Endodermal cell (in vitro differentiated cells): ENCODE measurements around the gene GSTM1. TPM values are rescaled to one million over a fixed set of nuclear protein-coding genes. Genes with fewer than 3 reads are reported as not detected.

ENCODE experiments used
- DNase-seq: peaks from one replicate; pipeline ENCODE4 v3.0.0-alpha.2; 2017
- H3K27ac ChIP-seq: 2 replicates; pipeline ENCODE4 v1.5.1; 2013; ENCODE audit warnings: mild to moderate bottlenecking, low read depth, low read length, moderate library complexity
- H3K27me3 ChIP-seq: 2 replicates; pipeline ENCODE4 v1.6.1; 2013; ENCODE audit warnings: mild to moderate bottlenecking, low read length, moderate library complexity; ENCODE audit not compliant: insufficient read depth, control insufficient read depth, poor library complexity, severe bottlenecking
- H3K36me3 ChIP-seq: 2 replicates; pipeline ENCODE4 v1.7.0; 2013; ENCODE audit warnings: mild to moderate bottlenecking, low read length, moderate library complexity; ENCODE audit not compliant: control insufficient read depth, insufficient read depth
- H3K4me1 ChIP-seq: one replicate; pipeline ENCODE4 v1.7.0; 2013; ENCODE audit warnings: low read length; ENCODE audit not compliant: control insufficient read depth, insufficient read depth
- H3K4me3 ChIP-seq: 2 replicates; pipeline ENCODE4 v1.5.1; 2013; ENCODE audit warnings: mild to moderate bottlenecking, low read length, moderate library complexity
- H3K9ac ChIP-seq: 2 replicates; pipeline ENCODE4 v1.6.1; 2013; ENCODE audit warnings: mild to moderate bottlenecking, low read length, moderate library complexity; ENCODE audit not compliant: poor library complexity, severe bottlenecking; ENCODE audit errors: extremely low read depth
- H3K9me3 ChIP-seq: 2 replicates; pipeline ENCODE4 v1.6.1; 2013; ENCODE audit warnings: mild to moderate bottlenecking, low read length, moderate library complexity; ENCODE audit not compliant: control insufficient read depth
- H3K27ac Mint-ChIP-seq: 2 replicates; pipeline ENCODE4 v1.8.0; 2020; ENCODE audit warnings: mixed read lengths
- H3K27me3 Mint-ChIP-seq: 2 replicates; pipeline ENCODE4 v1.8.0; 2021; ENCODE audit warnings: mild to moderate bottlenecking, mixed read lengths; ENCODE audit not compliant: insufficient read depth
- H3K36me3 Mint-ChIP-seq: 2 replicates; pipeline ENCODE4 v1.8.0; 2020; ENCODE audit warnings: low read depth, mixed read lengths
- H3K4me1 Mint-ChIP-seq: 2 replicates; pipeline ENCODE4 v1.8.0; 2020; ENCODE audit warnings: mixed read lengths
- H3K4me3 Mint-ChIP-seq: 2 replicates; pipeline ENCODE4 v1.8.0; 2020; ENCODE audit warnings: mild to moderate bottlenecking, moderate library complexity, mixed read lengths
- H3K9me3 Mint-ChIP-seq: 2 replicates; pipeline ENCODE4 v1.8.0; 2020; ENCODE audit warnings: mild to moderate bottlenecking, mixed read lengths
- CTCF ChIP-seq: fragments of 200-600 bp; sonication (generic); conservative IDR thresholded peaks from 2 replicates; pipeline ENCODE4 v1.5.0; 2021; ENCODE audit warnings: antibody characterized with exemption, mild to moderate bottlenecking
- WGBS, 2 experiments: methylation state at CpG; one replicate each; pipeline versions ENCODE4 v1.1.5 to v1.1.7; 2013; ENCODE audit warnings: missing lambda C conversion rate in 2 of 2, mixed read lengths in 1 of 2; ENCODE audit not compliant: insufficient coverage in 1 of 2, insufficient read length in 1 of 2; 5-methylcytosine and 5-hydroxymethylcytosine counted together
- total RNA-seq, 2 donors: library from RNA; stranded (reverse); fragmentation: NEBNext Ultra II Directional in 1 of 2; extraction: Animal tissue kit (Norgen Biotek cat#: 25700) in 1 of 2; gene quantifications; 2 replicates in 1 of 2; 3 replicates in 1 of 2; pipeline ENCODE4 v1.2.1, GENCODE V29; 2021

Gene GSTM1
- total RNA-seq, 2 donors from 2014 or later: 23.0 to 65.6 TPM

DNA sequence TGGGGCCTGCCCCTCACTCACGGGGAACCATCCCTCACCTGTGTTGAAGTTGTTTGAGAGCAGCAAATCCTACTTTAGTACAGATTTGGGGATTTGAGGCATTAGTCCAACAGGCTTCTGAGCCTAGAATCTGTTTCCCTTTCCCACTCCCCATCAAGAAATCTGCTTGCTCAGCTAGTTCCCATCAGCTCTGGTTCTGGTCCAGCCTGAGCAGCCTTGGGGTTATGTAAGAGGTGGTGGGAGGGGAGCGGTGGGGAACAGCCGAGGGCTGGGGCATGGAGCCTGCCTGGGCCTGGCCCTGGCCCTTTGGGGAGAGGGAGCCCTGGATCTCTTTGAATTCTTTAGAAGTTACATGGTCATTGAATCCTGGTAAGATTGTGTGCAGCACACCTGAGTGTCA is 28.5 kb downstream of the GSTM1 start:
- 86% methylated on average over 3 of the region's 3 CpGs; no CpG with 5 or more reads in 1 of the 2 experiments for WGBS, 2 experiments
- no peak for TF ChIP-seq CTCF
- Histone ChIP-seq H3K9ac (no peak overlapping the region), H3K27me3 (no peaks in the 10 kb centered on the region), H3K9me3 (no peaks in the 10 kb centered on the region), H3K27ac (no peak overlapping the region), H3K4me1 (no peaks in the 10 kb centered on the region), H3K4me3 (no peak overlapping the region), H3K36me3 (no peaks in the 10 kb centered on the region)
- H3K4me1 Mint-ChIP-seq: peaks cover 2% of the 10 kb centered on the region
- no peaks in the 10 kb centered on the region for H3K9me3 Mint-ChIP-seq
- no peaks in the 10 kb centered on the region for H3K36me3 Mint-ChIP-seq
- H3K4me3 Mint-ChIP-seq: no peak overlapping the region
- H3K27ac Mint-ChIP-seq: no peak overlapping the region
- H3K27me3 Mint-ChIP-seq: peaks cover 5% of the 10 kb centered on the region
- DNase-seq: no peak

DNA sequence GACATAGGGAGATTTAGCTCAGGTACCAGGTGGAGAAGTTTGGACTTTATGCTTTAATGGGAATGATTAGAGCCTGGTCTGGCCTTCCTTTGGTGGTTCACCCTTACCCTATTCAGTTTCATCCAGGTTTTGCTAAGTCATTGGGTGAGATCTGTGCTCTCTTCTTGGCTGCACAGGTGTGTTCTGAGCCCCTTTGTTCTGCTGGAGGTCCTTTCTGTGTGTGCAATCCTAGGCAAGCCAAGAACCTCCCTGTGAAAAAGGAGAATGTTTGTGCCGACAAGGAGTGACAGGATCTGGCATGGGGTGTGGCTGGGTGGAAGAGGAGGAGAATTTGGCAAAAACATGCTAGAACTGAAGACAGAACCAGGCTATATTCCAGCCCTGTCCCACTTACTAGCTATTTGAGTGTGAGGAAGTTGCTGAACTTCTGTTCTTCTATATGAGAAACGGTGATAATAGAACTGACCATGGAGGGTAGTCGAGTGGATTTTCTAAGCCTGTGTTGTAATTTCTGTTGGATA is 29.0 kb downstream of the GSTM1 start:
- WGBS, 2 experiments: 82 to 87% methylated on average over 3 of the region's 3 CpGs
- Histone ChIP-seq H3K36me3 (no peaks in the 10 kb centered on the region), H3K9ac (no peak overlapping the region), H3K9me3 (peaks cover 2% of the 10 kb centered on the region), H3K27ac (no peak overlapping the region), H3K27me3 (no peaks in the 10 kb centered on the region), H3K4me3 (no peak overlapping the region), H3K4me1 (no peaks in the 10 kb centered on the region)
- H3K36me3 Mint-ChIP-seq: no peaks in the 10 kb centered on the region
- no peak for DNase-seq
- peaks cover 5% of the 10 kb centered on the region for H3K27me3 Mint-ChIP-seq
- H3K4me3 Mint-ChIP-seq: no peak overlapping the region
- H3K4me1 Mint-ChIP-seq: peaks cover 3% of the 10 kb centered on the region
- no peak overlapping the region for H3K27ac Mint-ChIP-seq
- no peak for TF ChIP-seq CTCF
- H3K9me3 Mint-ChIP-seq: peaks cover 1% of the 10 kb centered on the region

DNA sequence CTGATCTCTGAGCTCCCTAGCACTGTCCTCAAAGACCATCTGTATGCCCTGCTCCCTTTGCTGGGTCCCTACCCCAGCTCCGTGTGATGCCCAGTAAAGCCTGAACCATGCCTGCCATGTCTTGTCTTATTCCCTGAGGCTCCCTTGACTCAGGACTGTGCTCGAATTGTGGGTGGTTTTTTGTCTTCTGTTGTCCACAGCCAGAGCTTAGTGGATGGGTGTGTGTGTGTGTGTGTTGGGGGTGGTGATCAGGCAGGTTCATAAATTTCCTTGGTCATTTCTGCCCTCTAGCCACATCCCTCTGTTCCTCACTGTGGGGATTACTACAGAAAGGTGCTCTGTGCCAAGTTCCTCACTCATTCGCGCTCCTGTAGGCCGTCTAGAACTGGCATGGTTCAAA is 30.1 kb downstream of the GSTM1 start:
- WGBS, 2 experiments: 89 to 93% methylated on average over 3 to 5 of the region's 5 CpGs
- H3K9ac ChIP-seq: no peak overlapping the region
- no peak for TF ChIP-seq CTCF
- no peak overlapping the region for H3K27ac ChIP-seq
- H3K27ac Mint-ChIP-seq: no peak overlapping the region
- no peak overlapping the region for H3K4me3 Mint-ChIP-seq
- H3K27me3 Mint-ChIP-seq: peaks cover 5% of the 10 kb centered on the region
- H3K4me1 ChIP-seq: no peaks in the 10 kb centered on the region
- no peak for DNase-seq
- peaks cover 3% of the 10 kb centered on the region for H3K4me1 Mint-ChIP-seq
- no peak overlapping the region for H3K4me3 ChIP-seq
- H3K36me3 Mint-ChIP-seq: no peaks in the 10 kb centered on the region
- H3K9me3 ChIP-seq: peaks cover 8% of the 10 kb centered on the region
- no peaks in the 10 kb centered on the region for H3K36me3 ChIP-seq
- peaks cover 1% of the 10 kb centered on the region for H3K9me3 Mint-ChIP-seq
- H3K27me3 ChIP-seq: no peaks in the 10 kb centered on the region
